Measurements from ENCODE around the gene HIPK2.

HIPK2 gene

DNA sequence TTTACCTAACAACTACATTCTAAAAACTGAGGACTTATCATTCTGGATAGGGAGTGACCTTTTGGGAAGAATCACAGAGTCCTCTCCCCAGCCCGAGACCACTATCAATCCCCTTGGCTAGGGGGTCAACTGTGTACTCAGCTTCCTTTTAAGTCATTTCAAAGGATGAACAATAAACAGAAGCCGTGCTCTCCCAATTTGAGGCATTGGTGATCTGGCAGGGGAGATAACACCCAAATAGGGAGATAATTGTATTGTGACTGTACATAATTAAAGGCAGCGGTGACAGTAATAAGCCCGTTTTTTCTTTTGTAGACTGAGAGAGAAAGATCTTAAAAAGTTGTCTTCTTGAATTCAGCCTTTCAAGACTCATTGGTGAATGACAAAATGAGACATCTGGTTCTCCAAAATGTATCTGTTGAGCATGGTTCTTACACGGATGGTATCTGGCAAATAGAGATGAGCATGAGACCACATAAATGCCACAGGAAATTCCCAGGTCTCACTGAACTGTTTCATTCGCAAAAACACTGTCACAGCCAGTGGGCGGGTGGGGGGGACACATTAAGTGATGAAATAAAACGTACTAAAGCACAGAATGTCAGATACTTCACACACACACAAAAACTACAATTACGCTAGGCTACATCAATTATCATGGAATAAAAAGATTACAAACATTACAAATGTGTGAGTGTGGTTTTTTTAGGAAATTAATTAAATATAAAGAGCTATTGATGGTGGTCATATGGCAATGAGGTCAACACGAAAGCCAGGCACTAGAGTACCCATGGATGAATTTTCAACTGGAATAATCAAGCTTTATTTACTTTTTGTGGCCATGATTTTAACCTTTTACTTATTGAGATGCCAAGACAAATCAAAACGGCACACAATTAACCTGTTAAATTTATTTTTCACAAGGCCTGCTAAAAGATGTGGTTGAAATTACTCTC, 108.4 kb downstream of the HIPK2 start:
- DNase-seq, result no peak

DNA sequence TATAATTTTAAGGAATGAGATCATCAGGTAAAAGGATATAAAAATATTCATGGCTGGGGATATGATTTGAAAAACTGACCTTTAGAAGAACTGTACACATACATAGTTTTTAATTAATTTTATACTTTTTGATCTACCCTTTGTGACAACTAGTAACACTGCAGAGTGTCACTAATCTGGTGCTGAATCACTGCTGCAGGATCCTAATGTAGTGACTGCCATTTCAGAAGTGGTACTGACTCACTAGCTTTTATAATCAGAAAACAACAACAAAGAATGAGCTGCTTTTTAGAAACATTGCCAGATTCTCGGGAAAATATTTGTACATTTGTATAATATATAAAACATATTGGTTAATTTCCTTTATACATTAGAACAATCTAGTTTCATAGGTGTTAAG, 110.4 kb downstream of the HIPK2 start:
- DNase-seq, result no peak

DNA sequence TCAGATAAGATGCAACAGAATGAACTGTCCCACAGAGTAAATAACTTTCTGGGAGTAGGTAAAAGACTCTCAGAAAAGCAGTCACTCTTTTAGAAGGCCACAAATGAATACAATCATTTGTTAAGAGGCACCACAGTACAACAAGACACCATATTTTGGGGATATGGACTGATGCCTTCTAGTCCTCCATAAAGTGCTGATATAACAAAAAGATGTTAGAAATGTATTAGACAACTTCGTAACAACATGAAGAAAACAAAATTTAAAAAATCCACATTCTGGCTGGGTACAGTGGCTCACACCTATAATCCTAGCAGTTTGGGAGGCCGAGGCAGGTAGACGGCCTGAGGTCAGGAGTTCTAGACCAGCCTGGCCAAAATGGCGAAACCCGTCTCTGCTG, 111.3 kb downstream of the HIPK2 start:
- no peak for DNase-seq

DNA sequence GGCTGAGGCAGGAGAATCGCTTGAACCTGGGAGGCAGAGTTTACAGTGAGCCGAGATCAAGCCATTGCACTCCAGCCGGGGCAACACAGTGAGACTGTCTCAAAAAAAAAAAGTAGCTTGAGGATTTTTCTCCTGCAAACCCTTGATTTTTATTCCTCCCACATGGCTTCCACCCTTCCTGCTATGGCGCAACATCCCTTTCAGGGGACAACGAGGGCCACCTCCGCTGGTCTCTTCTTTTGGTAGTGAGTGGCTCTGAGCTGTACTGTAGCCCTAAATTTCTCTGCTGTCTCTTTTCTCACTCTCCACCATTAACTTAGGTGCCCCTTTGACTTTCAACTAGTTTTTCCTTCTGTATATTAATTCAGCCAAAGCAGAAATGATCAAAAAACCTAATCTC, 113.4 kb downstream of the HIPK2 start:
- no peak for DNase-seq

DNA sequence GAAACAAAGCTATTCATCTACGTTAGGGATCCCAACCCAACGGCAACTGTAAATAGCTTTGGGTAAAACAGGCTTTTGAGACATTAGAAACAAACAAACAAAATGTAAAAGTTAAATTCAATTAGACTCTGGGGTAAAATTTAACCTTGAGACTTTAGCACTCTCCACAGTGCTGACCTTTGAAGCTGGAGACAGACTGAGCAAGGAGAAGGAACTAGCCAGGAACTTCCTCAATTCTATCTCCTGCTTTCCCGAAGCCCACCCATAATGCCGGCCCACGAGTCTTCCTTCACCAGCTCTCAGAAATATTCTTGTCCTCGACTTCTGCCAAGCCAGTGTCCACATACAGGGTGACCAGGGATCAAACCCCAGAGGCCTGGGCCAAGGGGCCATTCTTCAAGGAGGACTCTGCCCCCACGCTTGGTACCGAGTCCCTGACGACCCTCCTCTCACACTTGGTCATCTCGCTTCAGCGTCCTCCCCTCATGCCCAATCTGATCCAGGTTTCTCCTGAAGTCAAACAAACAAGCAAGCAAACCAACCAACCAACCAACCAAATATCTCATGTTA, 114.1 kb downstream of the HIPK2 start:
- DNase-seq, result no peak

DNA sequence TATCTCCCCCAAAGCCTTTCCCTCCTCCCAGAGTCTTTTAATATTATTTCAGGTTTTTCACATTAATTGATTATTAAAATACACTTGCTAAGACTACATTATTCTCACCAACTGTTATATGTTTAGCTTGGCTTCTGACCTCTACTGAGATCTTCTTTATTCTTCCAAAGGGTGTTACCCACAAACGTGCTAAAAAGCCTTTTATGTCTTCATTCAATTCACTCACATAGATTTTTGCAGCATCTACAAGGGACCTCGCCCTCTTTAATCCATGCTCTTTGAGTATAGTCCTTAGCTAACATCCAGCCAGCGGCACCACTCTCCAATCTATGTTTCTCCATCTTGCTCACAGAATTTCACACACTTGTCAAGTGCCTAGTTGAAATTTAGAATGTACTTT, 115.9 kb downstream of the HIPK2 start:
- no peak for DNase-seq

DNA sequence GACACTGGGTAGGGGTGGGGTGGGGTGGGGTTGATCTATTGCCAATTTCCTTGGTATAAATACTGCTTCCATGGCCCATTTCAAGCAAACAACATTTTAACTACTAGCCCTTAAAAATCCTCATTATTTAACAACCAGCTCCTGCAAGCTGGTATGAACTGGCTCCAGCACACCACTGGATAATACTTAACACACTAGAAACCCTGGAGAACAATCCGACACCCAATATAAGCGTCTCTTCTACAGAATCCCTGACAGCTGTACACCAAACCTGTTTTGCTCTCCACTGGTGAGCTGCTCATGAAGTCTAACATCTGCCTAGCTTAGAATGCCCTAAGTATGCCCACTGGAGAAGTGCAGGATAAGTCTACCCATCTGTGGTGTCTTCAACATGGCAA, 116.8 kb downstream of the HIPK2 start:
- DNase-seq, result peak; percentile 49 to 86

DNA sequence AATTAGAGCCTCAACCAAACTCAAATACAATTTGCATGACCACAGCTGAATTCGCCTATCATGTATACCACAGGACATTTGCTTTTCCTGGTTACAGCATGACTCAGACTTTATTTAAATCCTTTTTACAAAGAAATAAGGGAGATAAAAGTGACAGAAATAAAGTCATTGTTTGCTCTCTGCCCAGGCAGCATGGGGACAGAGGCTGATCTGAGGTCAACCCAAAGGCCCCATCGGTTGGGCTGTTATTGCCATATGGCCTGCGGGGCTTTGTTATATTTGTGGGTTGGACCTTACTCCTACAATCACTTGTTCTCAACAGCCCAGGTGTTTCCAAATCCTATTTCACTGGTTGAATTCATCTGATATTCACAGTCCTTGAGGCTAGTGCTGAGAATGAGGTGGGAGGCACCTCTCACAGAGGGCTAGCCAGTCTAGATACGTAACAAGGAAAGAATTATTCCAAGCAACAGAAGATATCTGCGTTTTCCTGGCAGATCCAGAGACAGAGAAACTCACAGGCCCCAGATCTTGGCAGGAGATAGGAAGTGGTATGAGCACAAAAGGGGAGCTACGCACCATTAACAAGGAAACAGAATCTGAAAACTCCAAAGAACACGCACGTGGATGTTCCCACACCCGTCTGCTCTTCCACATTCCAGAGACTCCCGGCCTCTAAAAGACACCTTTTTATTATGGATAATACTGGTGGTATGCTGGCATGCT, 117.3 kb downstream of the HIPK2 start:
- peak in 1 of 2 experiments; percentile 32 for DNase-seq

DNA sequence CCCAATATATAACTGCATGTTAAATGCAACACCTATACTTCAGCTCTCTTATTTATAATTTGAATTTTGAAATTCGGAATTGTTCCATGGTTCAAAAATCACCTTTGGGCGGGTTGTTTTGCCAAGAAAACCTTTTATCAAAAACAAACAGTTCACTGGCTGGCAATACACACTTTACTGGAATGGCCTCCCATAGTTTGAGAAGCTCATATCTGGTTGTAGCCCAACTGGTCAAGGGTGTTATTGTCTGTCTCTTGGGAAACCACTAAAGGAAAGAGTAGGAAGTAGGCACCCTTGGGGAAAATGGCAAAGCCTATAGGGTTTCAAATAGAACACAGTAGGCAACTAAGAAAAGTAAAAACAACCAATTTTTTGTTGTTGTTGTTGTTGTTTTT, 117.9 kb downstream of the HIPK2 start:
- no peak for DNase-seq

DNA sequence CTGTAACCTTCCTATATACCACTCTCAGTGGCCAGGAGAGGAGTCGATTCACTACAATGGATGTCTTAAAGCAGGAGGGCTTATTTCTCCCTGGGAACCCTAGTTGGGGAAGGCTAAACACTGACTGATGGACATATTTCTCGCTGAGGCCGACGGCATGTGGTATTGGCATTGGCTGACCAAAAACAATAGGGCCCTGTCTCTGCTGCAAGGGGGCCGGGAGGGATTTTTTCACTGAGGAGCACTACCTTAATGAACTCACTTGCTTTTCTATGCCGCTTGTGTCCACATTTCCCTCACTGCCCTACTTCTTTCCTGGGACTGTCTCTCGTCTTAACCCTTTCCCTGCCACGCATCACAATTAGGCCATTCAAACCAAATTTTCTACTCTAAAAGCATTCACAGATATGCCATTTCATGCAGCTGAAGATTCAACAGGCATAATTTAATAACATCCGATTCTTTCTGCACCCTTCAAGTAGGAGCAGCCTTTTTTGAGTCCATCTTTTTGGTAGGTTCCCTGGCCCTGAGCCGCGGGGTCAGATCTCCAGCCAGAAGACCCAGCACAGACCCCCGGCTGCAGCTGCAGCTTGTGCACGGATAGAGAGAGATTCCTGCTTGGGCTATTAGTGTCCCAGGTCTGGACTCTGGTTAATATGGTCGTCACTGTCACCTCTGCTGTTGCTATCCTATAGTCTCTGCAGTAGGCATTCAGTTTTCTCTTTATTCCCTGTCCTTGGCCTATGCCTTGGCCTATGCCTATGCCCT, 118.7 kb downstream of the HIPK2 start:
- DNase-seq, result no peak

DNA sequence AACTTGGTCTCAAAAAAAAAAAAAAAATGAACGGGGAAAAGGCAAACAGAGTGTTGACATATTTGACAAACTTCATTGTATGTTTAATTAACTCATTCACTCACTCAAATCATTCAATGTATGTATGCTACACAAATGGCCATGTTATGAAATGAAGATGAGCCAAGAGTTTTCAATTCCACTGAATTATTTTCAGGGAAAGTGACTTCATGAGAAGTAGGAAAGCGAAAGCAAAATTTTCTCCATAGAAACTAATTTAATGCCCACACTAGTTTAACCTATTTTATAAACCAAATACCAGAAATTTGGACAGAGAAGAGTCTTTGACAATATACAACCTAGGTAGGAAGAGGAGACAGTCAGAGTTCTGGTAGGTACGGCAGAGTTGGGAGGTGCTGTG, 119.5 kb downstream of the HIPK2 start:
- no peak for DNase-seq

DNA sequence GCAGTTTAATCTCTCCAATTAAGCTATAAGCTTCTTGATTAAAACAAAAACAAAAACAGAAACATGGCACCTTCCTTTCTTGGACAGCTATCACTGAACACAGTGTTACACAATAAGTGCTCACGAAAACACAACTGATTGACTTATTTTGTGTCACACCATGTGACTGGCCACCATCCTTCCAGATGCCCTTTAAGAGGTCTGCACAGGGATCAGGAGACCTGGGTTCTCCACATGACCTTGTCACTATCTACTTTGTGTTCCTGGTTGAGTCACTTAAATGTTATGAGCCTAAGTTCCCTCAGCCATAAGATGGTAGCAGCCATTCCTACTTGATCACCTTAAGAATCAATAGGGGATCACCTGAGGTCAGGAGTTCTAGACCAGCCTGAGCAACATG, 120.1 kb downstream of the HIPK2 start:
- DNase-seq, result no peak

DNA sequence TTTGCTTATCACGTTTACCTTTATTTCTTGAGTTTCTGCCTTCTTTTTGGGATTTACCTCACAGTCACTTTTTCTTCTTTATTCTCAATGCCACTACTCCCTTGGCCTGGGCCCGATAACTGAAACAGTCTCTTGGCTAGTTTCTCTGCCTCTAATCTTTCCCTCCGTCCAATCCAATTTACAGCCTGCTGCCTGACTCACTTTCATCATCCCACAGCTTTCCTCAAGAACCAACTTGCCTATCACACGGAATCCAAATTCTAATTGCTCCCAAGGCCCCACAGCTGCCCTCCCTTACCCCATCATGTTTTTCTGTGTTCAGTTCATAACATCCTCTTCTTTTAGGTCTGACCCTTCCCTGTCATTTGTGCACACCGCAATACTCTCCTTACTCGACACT, 121.4 kb downstream of the HIPK2 start:
- no peak for DNase-seq

DNA sequence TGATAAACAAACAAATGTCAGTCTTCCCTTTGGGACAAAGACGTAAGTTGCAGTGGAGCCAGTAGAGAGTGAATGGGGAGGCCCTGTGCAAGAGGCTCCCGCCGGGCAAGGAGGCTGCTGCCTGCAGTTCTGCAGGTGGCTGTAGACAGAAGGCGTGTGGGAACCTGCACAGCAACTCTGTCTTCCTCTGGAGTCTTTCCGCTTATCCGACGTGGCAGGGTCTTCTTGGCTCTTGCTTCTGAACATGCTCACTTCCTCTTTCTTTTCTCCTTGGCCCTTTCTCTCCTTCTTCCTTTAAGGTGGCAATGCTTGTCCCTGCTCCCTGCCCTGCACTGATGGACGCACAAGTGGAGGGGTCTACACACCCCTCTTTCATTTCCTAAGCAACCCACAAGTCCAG, 122.5 kb downstream of the HIPK2 start:
- DNase-seq, result no peak

DNA sequence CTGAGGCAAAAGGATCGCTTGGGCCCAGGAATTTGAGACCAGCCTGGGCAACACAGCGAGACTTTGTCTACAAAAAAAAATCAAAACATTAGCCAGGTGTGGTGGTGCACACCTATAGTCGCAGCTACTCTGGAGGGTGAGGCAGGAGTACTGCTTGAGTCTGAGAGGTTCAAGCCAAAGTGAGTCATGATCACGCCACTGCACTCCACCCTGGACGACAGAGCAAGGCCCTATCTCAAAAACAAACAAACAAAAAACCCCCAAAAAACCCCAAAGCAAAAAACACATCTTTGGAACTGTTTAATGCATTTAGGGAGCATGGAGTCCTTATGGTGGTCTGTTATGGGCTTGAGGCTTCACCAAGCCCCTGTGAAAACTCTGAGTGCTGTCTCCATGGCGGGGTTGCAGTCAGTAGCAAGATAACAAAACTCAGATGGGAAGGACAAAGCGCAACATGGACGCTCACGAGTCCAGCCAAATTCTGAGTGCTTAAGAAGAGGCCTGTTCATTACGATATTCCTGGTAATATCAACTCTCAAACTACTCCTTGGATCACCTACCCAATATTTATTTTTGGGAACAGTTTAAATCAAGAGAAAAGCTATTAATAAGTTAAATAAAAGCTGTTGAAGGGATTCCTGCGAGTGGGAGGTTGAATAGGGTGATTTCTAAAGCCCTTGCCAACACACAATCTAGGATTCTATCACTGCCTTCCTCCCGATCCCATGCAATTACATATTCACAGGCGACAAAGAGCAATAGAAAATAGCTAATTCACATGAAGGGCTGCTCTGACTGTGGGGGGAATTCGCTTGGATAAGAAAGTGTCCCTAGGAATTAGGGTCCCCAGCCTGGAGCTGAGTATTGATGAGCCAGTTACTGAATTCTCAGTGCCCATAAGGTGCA, 123.3 kb downstream of the HIPK2 start:
- DNase-seq, result no peak

DNA sequence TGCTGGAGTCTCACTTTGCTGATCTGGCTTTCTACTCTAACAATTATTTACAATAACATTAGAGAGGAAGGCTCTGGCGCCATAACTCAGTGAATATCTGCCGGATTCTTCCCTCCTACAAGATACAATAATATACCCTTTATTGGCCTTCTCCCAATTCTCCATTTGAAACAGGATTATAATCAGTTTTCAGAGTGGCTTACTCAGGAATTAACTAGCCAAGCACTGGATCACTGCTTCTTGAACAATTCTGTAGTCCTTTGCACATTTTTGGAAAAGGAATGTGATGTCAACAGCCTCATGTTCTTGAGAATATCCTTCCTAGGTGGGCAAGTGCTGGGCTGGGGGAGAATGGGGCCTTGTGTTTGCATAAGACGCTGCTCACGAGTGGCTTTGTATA, 125.9 kb downstream of the HIPK2 start:
- no peak for DNase-seq

DNA sequence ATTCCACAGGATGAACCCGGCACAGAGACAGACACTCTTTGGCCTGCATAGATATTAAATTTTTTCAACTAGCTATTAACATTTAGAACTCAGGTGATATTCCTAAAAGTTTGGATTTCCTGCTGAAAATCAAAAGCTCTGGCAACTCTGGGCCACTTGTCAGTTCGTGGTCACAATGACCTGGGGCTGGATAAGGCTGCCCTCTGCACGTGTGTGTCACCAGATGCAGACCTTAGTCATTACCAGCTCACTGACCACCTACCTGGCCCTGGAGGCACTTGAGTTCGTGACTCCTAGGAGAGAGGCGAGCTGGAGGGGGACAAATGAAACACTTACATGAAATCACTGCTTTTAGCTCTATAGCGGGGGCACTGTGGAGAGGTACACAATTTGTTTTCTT, 126.5 kb downstream of the HIPK2 start:
- DNase-seq, result no peak

DNA sequence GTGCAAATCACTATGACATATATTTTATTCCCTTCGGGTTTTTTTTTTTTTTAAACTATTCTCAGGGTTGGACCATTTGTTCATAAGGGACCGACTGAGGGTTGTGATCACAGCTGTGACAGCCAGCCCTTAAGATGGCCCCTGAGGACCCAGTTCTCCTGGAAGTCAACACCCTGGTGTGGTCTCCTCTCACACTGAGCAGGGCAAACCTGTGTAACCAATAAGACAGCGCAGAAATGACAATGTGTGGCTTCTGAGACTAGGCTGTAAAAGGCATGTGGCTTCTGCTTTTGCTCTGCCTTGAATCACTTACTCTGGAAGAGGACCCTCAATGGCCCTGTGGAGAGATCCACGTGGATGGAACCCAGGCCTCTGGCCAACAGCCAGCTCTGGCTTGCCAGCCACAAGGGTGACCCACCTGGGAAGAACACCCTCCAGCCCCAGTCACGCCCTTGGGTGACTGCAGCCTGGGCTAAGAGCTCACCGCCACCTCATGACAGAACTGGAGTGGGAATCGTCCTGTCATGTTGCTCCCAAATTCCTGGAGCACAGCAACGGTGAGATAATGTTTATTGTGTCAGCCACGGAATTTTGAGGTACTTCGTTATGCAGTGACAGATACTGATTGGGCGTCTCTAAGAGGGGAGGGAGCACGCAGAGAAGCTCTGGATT, 127.2 kb downstream of the HIPK2 start:
- DNase-seq, result no peak

DNA sequence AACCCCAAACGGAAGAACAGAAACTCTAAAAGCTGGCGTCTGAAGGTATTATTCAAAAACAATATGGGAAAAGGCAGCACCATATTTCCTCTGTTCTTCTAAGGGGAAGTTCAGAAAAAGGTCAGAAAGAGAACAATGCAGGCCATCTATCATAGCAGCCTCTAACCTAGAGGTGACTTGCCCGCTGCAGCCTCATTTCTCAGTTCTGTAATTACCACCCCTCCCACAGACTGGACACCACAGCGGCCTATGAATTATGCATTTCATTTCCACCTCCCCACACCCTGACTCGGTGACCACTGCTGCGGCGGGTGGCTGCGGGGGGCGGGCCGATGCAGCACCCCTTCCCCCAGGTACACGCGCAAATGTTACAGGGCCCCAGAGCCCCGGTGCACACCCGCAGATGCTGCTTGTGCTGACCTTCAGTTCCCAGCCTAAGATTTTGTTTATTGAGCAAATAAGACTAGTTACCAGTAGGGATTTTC, 128.8 kb downstream of the HIPK2 start:
- no peak for DNase-seq

DNA sequence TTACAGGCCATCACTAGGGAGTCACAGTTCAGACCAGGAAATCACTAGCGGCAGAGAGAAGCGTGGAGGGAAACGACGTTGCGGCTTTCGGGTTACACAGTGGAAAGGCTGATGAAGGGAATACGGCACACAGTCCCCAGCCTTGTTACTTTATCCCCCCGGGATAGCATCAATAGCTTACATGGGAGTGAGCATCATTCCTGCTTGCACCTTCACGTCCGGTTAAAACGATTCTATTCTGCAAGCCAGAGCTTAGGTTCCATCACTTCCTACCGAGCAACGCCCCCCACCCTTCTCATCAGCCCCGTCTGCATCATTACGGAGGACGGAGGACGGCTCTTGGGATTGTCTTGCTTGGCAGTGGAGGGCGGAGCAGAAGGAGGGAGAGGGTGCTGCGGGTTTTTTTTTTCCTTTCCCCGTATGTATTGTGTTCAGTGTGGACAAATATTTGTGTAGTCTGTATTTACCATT, 129.4 kb downstream of the HIPK2 start:
- no peak for DNase-seq

DNA sequence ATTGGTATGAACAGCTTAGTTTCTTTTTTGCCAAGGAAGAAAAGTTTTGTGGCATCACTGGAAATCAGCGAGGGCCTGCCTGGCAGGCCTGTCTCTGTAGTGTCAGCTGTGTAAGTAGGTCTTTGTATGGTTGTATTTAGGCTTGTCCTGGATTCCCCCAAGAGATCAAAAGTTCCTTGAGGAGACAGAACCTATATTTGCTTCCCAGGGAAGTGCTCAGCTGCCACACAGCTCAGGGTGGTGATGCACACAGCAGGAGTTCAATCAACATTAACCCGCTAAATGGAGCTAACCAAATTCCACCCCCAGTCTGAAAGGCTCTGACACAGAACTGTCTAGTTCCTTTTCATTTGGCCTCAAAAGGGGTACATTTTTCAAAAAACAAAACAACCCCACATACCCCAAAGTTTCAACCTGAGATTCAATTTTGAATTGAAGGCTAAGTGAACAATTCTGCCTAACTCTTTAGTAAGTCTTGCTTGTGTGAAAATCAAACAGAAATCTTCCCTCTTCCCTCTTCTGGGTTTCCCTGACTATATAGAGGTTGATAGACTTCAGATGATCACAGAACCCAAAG, 129.9 kb downstream of the HIPK2 start:
- DNase-seq, result no peak
